Daoy (cell line): ENCODE measurements around the gene DGLUCY. TPM values are rescaled to one million over a fixed set of nuclear protein-coding genes. Genes with fewer than 3 reads are reported as not detected.
"Not testable (repeated sequence)": the region's sequence is repeated elsewhere in the genome, so short reads cannot be mapped to it uniquely, and the experiment has no call there.

ENCODE experiments used
- DNase-seq: peaks from one replicate; pipeline ENCODE4 v3.0.0-alpha.2; 2015; ENCODE audit warnings: low read depth
- total RNA-seq: library from RNA; depleted of rRNA; stranded (reverse); fragments of >200 nt; shearing (Covaris generic); gene quantifications from 2 replicates; pipeline ENCODE4 v1.2.3, GENCODE V29; 2014

The DGLUCY gene
- total RNA-seq, 1 experiment from 2014 or later: 28.8 TPM

GRCh38 chr14:91233936-91234790 lies 120.3 kb downstream of the DGLUCY start:
- DNase-seq: no peak

- DNase-seq: no peak
Observed at GRCh38 chr14:91234791-91235114, 120.9 kb downstream of the DGLUCY start.

DNA sequence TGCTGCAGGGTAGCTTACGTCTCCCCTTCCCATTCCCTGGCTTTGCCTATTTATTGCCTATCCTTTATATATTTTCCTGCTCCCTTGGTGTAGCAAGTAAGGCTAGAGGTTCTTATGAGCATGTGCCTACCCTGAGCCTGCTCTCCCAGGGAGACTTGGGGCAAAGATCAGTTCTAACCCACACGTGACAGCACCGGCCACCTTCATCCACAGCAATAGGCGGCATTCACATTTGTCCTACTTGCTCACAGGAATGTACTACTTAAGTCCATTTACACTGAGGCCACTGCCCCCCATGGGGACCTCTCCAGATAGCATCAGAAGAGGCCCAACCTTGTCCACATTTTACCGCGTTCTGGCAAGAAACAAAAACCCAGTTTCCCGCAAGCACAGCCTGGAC lies 122.0 kb downstream of the DGLUCY start:
- no peak for DNase-seq

DNA sequence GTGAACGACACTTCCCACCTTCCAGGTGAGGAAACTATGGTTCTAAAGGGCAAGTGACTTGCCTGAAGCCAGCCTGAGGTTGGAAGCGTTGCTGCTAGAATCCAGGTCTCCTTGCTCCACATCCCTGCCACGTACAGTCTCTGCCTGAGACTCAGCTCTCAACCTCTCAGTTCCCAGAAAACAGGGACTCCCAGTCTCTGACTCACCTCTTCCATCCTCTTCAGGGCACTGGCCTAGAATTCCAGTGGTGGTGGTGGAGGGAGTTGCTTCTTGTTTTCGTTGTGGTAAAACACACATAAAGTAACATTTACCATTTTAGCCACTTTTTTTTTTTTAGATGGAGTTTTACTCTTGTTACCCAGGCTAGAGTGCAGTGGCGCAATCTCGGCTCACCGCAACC lies 123.3 kb downstream of the DGLUCY start:
- DNase-seq: peak; percentile 79

- DNase-seq: no peak
Observed at GRCh38 chr14:91238085-91238484, 124.2 kb downstream of the DGLUCY start.

DNA sequence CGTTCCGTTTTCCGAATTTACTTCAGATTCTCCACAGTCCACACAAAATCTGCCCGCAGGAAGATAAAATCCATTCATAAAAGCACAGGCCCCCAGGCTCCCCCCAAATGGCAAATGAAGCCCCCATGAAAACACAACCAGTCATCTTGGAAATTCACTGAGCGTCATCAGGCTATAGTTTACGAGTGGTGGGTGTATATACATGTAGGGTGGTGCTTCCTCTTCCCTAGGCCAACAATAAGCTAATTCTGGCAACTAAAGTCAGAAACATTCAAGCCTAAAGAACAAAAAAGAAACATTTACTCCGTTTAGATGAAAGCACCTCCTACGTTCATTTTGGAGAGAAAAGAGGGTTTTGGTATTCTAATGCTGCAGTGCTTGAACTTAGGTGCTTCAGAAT lies 124.8 kb downstream of the DGLUCY start:
- DNase-seq: no peak

- DNase-seq: no peak
Observed at GRCh38 chr14:91241863-91242262, 128.0 kb downstream of the DGLUCY start.

DNA sequence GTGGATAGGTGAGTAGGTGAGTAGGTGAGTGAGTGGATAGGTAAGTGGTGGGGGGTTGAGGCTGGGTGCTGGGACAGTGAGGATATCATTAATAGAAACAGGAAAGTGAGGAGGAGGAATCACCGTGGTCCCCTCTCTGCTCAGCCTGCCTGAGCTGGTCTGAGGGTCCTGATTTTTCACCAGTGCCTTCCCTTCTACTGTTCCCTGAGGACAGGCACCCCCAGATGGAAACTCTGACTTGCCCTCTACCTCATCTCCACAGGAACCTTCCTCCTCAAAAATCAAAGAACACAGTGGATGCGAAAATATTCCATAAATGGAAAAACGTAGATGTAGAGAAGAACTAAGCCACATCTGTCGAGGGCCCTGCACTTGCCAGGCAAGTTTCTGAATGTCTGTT lies 128.8 kb downstream of the DGLUCY start:
- no peak for DNase-seq

DNA sequence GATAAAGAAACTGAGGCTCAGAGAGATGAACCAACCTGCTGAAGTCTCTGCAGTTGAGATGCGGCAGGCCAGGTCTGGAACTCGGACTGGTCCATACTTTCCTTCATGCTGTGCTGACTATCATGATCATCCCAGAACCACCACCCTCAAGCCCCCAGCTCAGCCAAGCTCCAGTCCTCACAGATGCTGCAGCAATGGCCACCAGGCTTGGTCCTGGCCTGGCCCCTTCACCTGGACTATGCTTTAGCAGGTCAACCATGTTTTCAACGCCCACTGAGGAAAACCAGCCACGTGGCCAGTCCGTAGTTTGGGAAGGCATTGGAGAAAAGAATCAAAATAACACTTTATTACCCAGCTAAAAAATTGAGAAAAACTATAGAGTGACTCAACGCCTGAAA lies 129.2 kb downstream of the DGLUCY start:
- DNase-seq: no peak

- DNase-seq: peak; percentile 90
Observed at GRCh38 chr14:91244501-91244901, 130.6 kb downstream of the DGLUCY start, which contains the start of gene GPR68. Gene GPR68 (minus strand): TSS chr14:91244704. CDS start chr14:91235050, 9,654 bp downstream.

- no peak for DNase-seq
Observed at GRCh38 chr14:91245029-91245428, 131.2 kb downstream of the DGLUCY start.

- not testable (repeated sequence) for DNase-seq
Observed at GRCh38 chr14:91245616-91246015, 131.7 kb downstream of the DGLUCY start.

DNA sequence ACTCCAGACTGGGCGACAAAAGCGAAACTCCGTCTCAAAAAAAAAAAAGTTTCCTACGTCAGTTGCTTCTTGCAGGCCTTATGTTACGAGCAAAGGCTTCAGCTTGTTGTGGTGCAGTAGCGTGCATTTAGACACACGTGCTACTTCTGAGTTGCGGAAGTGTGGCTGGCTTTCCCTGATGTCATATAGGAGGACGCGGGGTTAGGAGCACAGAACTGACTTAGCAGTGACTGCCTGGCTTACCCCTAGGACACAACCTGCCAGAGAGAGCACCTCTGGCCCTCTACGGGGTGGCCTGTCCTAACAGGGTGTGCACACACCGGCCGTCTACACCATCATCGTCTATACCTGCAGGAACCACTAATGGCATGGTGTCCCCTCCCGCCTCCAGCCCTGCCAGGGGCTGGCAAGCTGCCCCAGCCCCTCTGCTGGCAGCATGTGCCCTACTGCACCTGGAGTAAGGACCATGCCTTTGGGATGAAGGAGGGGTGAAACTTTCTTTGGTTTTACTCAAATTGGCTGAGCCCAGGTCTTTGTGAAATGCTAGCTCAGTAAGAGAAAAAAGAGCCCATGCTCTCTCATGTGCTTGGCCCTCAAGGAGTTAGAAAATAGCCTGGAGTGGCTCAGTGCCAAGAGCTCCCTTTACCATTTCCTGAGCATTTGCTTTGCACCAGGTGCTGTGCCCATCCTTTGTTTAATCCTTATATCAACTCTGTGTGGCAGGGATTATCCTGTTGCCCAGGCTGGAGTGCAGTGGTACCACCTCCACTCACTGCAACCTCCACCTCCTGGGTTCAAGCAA lies 132.4 kb downstream of the DGLUCY start:
- DNase-seq: no peak

- DNase-seq: peak; percentile 75
Observed at GRCh38 chr14:91249841-91250616, 136.2 kb downstream of the DGLUCY start.

DNA sequence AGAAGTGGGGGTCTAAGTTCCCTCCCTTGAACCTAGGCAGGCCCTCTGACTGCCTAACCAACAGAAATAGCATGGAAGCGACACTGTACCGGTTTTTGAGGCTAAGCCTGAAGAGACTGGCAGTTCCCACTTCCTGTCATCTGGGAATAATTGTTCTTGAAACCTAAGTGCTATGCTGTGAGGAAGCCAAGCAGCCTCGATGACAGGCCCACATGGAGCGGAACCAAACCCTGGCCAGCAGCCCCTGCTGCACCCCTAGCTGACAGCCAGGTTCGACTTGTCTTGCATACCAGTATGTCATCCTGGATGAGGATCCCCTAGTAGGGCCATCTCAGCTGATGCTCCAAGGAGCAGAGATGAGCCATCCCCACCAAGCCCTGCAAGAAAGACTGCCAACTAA lies 137.0 kb downstream of the DGLUCY start:
- DNase-seq: peak; percentile 41

GRCh38 chr14:91252871-91253794 lies 139.3 kb downstream of the DGLUCY start:
- DNase-seq: peak; percentile 45

- DNase-seq: no peak
Observed at GRCh38 chr14:91253795-91254323, 140.0 kb downstream of the DGLUCY start.

GRCh38 chr14:91254461-91254860 lies 140.6 kb downstream of the DGLUCY start:
- DNase-seq: no peak

GRCh38 chr14:91255026-91255695 lies 141.3 kb downstream of the DGLUCY start:
- DNase-seq: no peak

DNA sequence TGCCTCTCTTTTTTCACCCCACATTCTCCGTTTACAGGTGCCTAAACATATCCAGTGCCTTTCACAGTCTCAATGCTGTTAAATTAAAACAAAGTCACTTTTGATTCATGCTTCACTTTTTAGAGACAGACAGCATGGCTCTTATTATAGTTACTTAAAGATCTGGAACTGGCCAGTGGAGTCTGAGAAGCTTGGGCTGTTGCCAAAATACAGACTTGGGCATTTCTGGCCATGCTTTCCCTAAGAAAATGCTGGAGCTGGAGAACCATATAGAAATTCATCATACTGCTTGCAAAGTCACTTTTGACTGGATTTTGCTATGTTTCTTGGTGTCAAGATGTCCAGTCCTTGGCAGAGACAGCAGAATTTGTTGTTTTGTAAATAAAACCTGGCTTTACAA lies 142.8 kb downstream of the DGLUCY start:
- no peak for DNase-seq
